Measurements from ENCODE around the gene BFAR. TPM values are rescaled to one million over a fixed set of nuclear protein-coding genes. Genes with fewer than 3 reads are reported as not detected.

BFAR gene
- total and polyA plus RNA-seq, 2 of the 8 experiments (the other 6 are each of a cell fraction or from before 2014, with no cell fraction given): 56.9 to 78.2 TPM

- TF ChIP-seq, protein P1, sequence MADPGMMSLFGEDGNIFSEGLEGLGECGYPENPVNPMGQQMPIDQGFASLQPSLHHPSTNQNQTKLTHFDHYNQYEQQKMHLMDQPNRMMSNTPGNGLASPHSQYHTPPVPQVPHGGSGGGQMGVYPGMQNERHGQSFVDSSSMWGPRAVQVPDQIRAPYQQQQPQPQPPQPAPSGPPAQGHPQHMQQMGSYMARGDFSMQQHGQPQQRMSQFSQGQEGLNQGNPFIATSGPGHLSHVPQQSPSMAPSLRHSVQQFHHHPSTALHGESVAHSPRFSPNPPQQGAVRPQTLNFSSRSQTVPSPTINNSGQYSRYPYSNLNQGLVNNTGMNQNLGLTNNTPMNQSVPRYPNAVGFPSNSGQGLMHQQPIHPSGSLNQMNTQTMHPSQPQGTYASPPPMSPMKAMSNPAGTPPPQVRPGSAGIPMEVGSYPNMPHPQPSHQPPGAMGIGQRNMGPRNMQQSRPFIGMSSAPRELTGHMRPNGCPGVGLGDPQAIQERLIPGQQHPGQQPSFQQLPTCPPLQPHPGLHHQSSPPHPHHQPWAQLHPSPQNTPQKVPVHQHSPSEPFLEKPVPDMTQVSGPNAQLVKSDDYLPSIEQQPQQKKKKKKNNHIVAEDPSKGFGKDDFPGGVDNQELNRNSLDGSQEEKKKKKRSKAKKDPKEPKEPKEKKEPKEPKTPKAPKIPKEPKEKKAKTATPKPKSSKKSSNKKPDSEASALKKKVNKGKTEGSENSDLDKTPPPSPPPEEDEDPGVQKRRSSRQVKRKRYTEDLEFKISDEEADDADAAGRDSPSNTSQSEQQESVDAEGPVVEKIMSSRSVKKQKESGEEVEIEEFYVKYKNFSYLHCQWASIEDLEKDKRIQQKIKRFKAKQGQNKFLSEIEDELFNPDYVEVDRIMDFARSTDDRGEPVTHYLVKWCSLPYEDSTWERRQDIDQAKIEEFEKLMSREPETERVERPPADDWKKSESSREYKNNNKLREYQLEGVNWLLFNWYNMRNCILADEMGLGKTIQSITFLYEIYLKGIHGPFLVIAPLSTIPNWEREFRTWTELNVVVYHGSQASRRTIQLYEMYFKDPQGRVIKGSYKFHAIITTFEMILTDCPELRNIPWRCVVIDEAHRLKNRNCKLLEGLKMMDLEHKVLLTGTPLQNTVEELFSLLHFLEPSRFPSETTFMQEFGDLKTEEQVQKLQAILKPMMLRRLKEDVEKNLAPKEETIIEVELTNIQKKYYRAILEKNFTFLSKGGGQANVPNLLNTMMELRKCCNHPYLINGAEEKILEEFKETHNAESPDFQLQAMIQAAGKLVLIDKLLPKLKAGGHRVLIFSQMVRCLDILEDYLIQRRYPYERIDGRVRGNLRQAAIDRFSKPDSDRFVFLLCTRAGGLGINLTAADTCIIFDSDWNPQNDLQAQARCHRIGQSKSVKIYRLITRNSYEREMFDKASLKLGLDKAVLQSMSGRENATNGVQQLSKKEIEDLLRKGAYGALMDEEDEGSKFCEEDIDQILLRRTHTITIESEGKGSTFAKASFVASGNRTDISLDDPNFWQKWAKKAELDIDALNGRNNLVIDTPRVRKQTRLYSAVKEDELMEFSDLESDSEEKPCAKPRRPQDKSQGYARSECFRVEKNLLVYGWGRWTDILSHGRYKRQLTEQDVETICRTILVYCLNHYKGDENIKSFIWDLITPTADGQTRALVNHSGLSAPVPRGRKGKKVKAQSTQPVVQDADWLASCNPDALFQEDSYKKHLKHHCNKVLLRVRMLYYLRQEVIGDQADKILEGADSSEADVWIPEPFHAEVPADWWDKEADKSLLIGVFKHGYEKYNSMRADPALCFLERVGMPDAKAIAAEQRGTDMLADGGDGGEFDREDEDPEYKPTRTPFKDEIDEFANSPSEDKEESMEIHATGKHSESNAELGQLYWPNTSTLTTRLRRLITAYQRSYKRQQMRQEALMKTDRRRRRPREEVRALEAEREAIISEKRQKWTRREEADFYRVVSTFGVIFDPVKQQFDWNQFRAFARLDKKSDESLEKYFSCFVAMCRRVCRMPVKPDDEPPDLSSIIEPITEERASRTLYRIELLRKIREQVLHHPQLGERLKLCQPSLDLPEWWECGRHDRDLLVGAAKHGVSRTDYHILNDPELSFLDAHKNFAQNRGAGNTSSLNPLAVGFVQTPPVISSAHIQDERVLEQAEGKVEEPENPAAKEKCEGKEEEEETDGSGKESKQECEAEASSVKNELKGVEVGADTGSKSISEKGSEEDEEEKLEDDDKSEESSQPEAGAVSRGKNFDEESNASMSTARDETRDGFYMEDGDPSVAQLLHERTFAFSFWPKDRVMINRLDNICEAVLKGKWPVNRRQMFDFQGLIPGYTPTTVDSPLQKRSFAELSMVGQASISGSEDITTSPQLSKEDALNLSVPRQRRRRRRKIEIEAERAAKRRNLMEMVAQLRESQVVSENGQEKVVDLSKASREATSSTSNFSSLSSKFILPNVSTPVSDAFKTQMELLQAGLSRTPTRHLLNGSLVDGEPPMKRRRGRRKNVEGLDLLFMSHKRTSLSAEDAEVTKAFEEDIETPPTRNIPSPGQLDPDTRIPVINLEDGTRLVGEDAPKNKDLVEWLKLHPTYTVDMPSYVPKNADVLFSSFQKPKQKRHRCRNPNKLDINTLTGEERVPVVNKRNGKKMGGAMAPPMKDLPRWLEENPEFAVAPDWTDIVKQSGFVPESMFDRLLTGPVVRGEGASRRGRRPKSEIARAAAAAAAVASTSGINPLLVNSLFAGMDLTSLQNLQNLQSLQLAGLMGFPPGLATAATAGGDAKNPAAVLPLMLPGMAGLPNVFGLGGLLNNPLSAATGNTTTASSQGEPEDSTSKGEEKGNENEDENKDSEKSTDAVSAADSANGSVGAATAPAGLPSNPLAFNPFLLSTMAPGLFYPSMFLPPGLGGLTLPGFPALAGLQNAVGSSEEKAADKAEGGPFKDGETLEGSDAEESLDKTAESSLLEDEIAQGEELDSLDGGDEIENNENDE (IDR thresholded peaks at IDR 0.05; ENCODE audit: insufficient replicate concordance, low read length): no peak
- TF ChIP-seq SAP30 (IDR thresholded peaks at IDR 0.05; ENCODE audit: insufficient read depth, insufficient replicate concordance, low read length) (peak; percentile 33), GTF2F1 (IDR thresholded peaks at IDR 0.05; ENCODE audit: borderline replicate concordance, low read depth, low read length) (no peak), ATF3 (IDR thresholded peaks at IDR 0.05; ENCODE audit: insufficient read depth, low read depth, low read length) (no peak), BRCA1 (IDR thresholded peaks at IDR 0.05; ENCODE audit: low read depth, low read length) (no peak), CHD2 (IDR thresholded peaks at IDR 0.05; ENCODE audit: low read length) (no peak)
Measured at GRCh38 chr16:14634389-14634725, 1.6 kb downstream of the BFAR start (continued).
